Measurements from ENCODE around the gene PTPRN2. TPM values are rescaled to one million over a fixed set of nuclear protein-coding genes. Genes with fewer than 3 reads are reported as not detected.

The PTPRN2 gene
- total and polyA plus RNA-seq, 2 donors (not counting 1 experiment from before 2014, with no cell fraction given): 0.54 to 1.2 TPM

DNA sequence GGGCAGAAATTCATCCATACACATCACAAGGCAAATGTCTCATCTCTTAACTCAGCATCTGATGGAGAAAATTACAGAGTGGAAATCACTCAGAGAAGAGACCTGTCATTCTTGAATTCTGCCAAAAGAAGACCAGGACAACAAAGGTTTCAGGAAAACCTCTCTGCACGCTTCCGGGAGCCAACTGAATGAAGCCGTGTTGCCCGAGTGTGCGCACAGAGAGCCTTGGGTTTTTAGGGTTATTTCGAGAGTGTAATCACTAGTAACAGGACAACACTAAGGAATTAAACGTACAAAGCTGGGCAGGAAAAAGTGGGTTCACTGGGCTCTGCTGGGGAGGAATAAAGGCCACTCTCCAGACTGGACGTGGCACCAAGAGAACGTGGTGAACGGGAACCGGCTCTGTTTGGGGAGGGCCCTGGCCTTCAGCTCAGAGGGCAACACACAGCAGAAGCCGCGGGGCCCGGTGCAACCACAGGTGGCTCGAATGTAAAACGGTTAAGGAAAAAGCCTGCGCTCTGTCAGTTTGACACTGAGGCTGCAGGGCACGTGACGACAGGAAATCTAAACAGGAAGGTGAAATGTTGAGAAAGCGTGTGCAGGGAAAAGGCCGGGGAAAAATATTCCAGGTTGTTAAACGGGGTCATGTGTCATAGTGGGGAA is 919.3 kb downstream of the PTPRN2 start:
- Histone ChIP-seq H4K20me1 (ENCODE audit: control insufficient read depth, extremely low read depth, insufficient read depth, low read length) (no peaks in the 10 kb centered on the region), H3K9me3 (ENCODE audit: control insufficient read depth, insufficient read depth, low read depth, low read length) (no peaks in the 10 kb centered on the region), H3K4me1 (ENCODE audit: control insufficient read depth, extremely low read depth, insufficient read depth, low read length) (no peaks in the 10 kb centered on the region), H3K27me3 (ENCODE audit: control insufficient read depth, insufficient read depth, low read length) (no peaks in the 10 kb centered on the region), H3K36me3 (ENCODE audit: control insufficient read depth, insufficient read depth, low read length) (no peaks in the 10 kb centered on the region), H3K4me2 (ENCODE audit: extremely low read depth, insufficient read depth, low read length) (no peak overlapping the region), H3K9ac (ENCODE audit: insufficient read depth, low read length) (no peak overlapping the region), H3K79me2 (ENCODE audit: control insufficient read depth, insufficient read depth, low read length) (no peaks in the 10 kb centered on the region), H3K27ac (ENCODE audit: insufficient read depth, low read length) (no peak overlapping the region), H3K4me3 (replicated peaks in 1 of 4; ENCODE audit: control extremely low read depth in 1 of 4, insufficient read depth in 1 of 4, low read depth in 3 of 4, low read length in 4 of 4) (no peak overlapping the region), H2AFZ (ENCODE audit: low read length) (no peak overlapping the region)
- TF ChIP-seq, protein P1, sequence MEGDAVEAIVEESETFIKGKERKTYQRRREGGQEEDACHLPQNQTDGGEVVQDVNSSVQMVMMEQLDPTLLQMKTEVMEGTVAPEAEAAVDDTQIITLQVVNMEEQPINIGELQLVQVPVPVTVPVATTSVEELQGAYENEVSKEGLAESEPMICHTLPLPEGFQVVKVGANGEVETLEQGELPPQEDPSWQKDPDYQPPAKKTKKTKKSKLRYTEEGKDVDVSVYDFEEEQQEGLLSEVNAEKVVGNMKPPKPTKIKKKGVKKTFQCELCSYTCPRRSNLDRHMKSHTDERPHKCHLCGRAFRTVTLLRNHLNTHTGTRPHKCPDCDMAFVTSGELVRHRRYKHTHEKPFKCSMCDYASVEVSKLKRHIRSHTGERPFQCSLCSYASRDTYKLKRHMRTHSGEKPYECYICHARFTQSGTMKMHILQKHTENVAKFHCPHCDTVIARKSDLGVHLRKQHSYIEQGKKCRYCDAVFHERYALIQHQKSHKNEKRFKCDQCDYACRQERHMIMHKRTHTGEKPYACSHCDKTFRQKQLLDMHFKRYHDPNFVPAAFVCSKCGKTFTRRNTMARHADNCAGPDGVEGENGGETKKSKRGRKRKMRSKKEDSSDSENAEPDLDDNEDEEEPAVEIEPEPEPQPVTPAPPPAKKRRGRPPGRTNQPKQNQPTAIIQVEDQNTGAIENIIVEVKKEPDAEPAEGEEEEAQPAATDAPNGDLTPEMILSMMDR (conservative IDR thresholded peaks at IDR 0.05 in 1 of 2, IDR thresholded peaks at IDR 0.05 in 1 of 2; ENCODE audit: low read depth in 1 of 2, low read length in 2 of 2): no peak
- no peak for TF ChIP-seq EZH2 (IDR thresholded peaks at IDR 0.05; ENCODE audit: low read length, missing control alignments)
- DNase-seq (ENCODE audit: low read depth in 2 of 2): no peak

DNA sequence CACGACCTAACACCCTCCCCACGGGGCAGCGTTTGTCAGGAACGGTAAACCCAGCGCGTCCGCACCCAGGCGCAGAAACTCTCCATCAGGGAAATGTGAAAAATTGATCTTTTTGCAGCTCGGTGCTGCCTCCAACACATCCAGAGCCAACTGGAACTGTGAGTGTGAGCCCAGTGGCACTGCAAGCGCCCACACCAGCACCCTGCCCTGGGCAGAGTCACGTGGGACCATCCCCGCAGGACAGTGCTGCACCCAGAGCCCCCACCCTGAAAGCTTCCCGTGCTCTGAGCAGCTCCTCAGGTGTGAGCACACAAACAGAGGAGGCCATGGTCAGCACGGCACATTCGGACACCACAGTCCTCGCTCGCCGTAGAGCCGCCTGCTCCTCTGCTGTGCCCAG is 919.9 kb downstream of the PTPRN2 start:
- Histone ChIP-seq H3K9me3 (ENCODE audit: control insufficient read depth, insufficient read depth, low read depth, low read length) (no peaks in the 10 kb centered on the region), H3K4me3 (replicated peaks in 1 of 4; ENCODE audit: control extremely low read depth in 1 of 4, insufficient read depth in 1 of 4, low read depth in 3 of 4, low read length in 4 of 4) (no peak overlapping the region), H3K27ac (ENCODE audit: insufficient read depth, low read length) (no peak overlapping the region), H3K4me2 (ENCODE audit: extremely low read depth, insufficient read depth, low read length) (no peak overlapping the region), H3K9ac (ENCODE audit: insufficient read depth, low read length) (no peak overlapping the region), H4K20me1 (ENCODE audit: control insufficient read depth, extremely low read depth, insufficient read depth, low read length) (no peaks in the 10 kb centered on the region), H3K79me2 (ENCODE audit: control insufficient read depth, insufficient read depth, low read length) (no peaks in the 10 kb centered on the region), H3K27me3 (ENCODE audit: control insufficient read depth, insufficient read depth, low read length) (no peaks in the 10 kb centered on the region), H3K36me3 (ENCODE audit: control insufficient read depth, insufficient read depth, low read length) (no peaks in the 10 kb centered on the region), H3K4me1 (ENCODE audit: control insufficient read depth, extremely low read depth, insufficient read depth, low read length) (no peaks in the 10 kb centered on the region), H2AFZ (ENCODE audit: low read length) (no peak overlapping the region)
- TF ChIP-seq EZH2 (IDR thresholded peaks at IDR 0.05; ENCODE audit: low read length, missing control alignments): no peak
- TF ChIP-seq, protein P1 (conservative IDR thresholded peaks at IDR 0.05 in 1 of 2, IDR thresholded peaks at IDR 0.05 in 1 of 2; ENCODE audit: low read depth in 1 of 2, low read length in 2 of 2): no peak
- DNase-seq (ENCODE audit: low read depth in 2 of 2): no peak

DNA sequence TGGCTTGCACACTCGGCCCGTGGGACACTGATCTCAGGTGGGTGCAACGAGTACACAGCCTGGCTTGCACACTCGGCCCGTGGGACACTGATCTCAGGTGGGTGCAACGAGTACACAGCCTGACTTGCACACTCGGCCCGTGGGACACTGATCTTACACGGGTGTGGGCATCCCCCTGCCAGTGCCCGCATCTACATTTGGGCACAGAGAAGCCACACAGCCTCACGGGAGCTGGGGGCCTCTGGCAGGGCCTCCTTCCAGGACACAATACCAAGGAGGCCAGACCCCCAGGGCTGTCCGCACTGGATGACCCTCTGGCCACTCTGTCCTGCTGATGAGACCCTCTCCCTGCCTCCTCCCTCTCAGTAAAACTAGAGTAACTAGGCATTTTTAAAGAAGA is 920.4 kb downstream of the PTPRN2 start:
- no peaks in the 10 kb centered on the region for H3K79me2 ChIP-seq (ENCODE audit: control insufficient read depth, insufficient read depth, low read length)
- H3K27me3 ChIP-seq (ENCODE audit: control insufficient read depth, insufficient read depth, low read length): no peaks in the 10 kb centered on the region
- no peak overlapping the region for H3K9ac ChIP-seq (ENCODE audit: insufficient read depth, low read length)
- TF ChIP-seq, protein P1 (conservative IDR thresholded peaks at IDR 0.05 in 1 of 2, IDR thresholded peaks at IDR 0.05 in 1 of 2; ENCODE audit: low read depth in 1 of 2, low read length in 2 of 2): no peak
- no peak for TF ChIP-seq EZH2 (IDR thresholded peaks at IDR 0.05; ENCODE audit: low read length, missing control alignments)
- H3K4me2 ChIP-seq (ENCODE audit: extremely low read depth, insufficient read depth, low read length): no peak overlapping the region
- no peaks in the 10 kb centered on the region for H3K36me3 ChIP-seq (ENCODE audit: control insufficient read depth, insufficient read depth, low read length)
- H3K27ac ChIP-seq (ENCODE audit: insufficient read depth, low read length): no peak overlapping the region
- H2AFZ ChIP-seq (ENCODE audit: low read length): no peak overlapping the region
- no peaks in the 10 kb centered on the region for H3K9me3 ChIP-seq (ENCODE audit: control insufficient read depth, insufficient read depth, low read depth, low read length)
- no peak for DNase-seq (ENCODE audit: low read depth in 2 of 2)
- no peak overlapping the region for H3K4me3 ChIP-seq (replicated peaks in 1 of 4; ENCODE audit: control extremely low read depth in 1 of 4, insufficient read depth in 1 of 4, low read depth in 3 of 4, low read length in 4 of 4)
- H4K20me1 ChIP-seq (ENCODE audit: control insufficient read depth, extremely low read depth, insufficient read depth, low read length): no peaks in the 10 kb centered on the region
- H3K4me1 ChIP-seq (ENCODE audit: control insufficient read depth, extremely low read depth, insufficient read depth, low read length): no peaks in the 10 kb centered on the region

Data from fibroblast of lung (primary cell).